ENCODE measurements around the gene DENND6A.
"Not testable (repeated sequence)": the region's sequence is repeated elsewhere in the genome, so short reads cannot be mapped to it uniquely, and the experiment has no call there.

The DENND6A gene

GRCh38 chr3:57715686-57716085, 22.8 kb upstream of the DENND6A start:
- TF ChIP-seq CTCF (IDR thresholded peaks at IDR 0.05; ENCODE audit: extremely low read depth, missing control alignments): no peak

GRCh38 chr3:57709559-57709958, 16.7 kb upstream of the DENND6A start:
- no peak for DNase-seq (ENCODE audit: low spot score)
- no peak for TF ChIP-seq CTCF (IDR thresholded peaks at IDR 0.05; ENCODE audit: extremely low read depth, missing control alignments)

More at GRCh38 chr3:57715686-57716085, 22.8 kb upstream of the DENND6A start:
- no peak for DNase-seq (ENCODE audit: low spot score)

GRCh38 chr3:57709031-57709430, 16.2 kb upstream of the DENND6A start:
- DNase-seq (ENCODE audit: low spot score): no peak
- TF ChIP-seq CTCF (IDR thresholded peaks at IDR 0.05; ENCODE audit: extremely low read depth, missing control alignments): no peak

- TF ChIP-seq CTCF (IDR thresholded peaks at IDR 0.05; ENCODE audit: extremely low read depth, missing control alignments): no peak
- DNase-seq (ENCODE audit: low spot score): no peak
Observed at GRCh38 chr3:57706462-57706861, 13.6 kb upstream of the DENND6A start.

GRCh38 chr3:57705351-57705750, 12.5 kb upstream of the DENND6A start:
- not testable (repeated sequence) for DNase-seq (ENCODE audit: low spot score)

GRCh38 chr3:57701781-57702180, 8.9 kb upstream of the DENND6A start:
- DNase-seq (ENCODE audit: low spot score): no peak
- TF ChIP-seq CTCF (IDR thresholded peaks at IDR 0.05; ENCODE audit: extremely low read depth, missing control alignments): no peak

GRCh38 chr3:57700737-57701136, 7.9 kb upstream of the DENND6A start:
- DNase-seq (ENCODE audit: low spot score): no peak
- no peak for TF ChIP-seq CTCF (IDR thresholded peaks at IDR 0.05; ENCODE audit: extremely low read depth, missing control alignments)

- DNase-seq (ENCODE audit: low spot score): no peak
- TF ChIP-seq CTCF (IDR thresholded peaks at IDR 0.05; ENCODE audit: extremely low read depth, missing control alignments): no peak
Observed at GRCh38 chr3:57699591-57699990, 6.7 kb upstream of the DENND6A start.
